Measurements from ENCODE around the gene CELA3B.
"Not testable (repeated sequence)": the region's sequence is repeated elsewhere in the genome, so short reads cannot be mapped to it uniquely, and the experiment has no call there.

Gene CELA3B

GRCh38 chr1:21975296-21975695, 1.5 kb upstream of the CELA3B start:
- not testable (repeated sequence) for DNase-seq (ENCODE audit: low spot score)

GRCh38 chr1:21978209-21978608, 1.4 kb downstream of the CELA3B start:
- DNase-seq (ENCODE audit: low spot score) = not testable (repeated sequence)

DNA sequence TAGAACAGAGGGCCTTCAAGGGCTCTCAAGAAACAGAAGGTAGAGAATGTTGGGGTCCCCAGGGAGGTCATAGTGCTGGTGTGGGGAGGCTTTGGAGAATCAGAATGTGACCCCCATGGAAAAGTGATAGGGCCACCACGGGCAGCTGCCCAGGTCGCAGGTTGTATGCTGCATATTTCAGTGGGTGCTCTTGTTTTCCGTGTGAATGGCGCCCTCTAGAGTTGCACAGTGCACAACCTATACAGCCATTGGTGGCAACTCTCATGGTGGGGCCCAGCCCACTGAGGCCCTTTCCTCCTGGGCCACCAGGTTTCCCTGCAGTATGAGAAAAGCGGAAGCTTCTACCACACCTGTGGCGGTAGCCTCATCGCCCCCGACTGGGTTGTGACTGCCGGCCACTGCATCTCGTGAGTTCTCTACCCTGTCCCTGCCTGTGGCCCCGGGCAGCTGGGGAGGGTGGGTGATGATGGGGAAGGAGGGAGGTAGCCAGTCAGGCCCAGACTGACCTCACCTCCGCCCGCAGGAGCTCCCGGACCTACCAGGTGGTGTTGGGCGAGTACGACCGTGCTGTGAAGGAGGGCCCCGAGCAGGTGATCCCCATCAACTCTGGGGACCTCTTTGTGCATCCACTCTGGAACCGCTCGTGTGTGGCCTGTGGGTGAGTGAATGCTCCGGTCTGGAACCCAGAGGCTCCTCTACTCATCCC, 3.8 kb downstream of the CELA3B start:
- not testable (repeated sequence) for DNase-seq (ENCODE audit: low spot score)

DNA sequence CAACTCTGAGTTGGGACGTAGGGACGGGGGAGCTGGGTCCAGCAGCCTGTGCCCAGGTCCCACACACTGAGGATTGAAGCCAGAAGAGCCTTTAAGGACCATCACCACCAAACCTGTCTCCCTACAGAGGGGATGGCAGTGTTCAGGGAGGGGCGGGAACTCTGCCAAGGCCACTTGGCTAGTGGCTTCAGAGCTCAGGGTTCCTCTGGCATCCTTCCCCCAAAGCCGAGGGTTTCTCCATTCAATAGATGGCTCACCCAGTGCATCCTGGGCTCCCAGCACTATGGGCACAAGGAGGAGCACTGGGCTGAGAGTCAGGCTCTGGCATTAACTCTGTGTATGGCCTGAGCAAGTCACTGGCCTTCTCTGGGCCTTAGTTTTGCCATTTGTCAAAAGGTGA, 4.4 kb downstream of the CELA3B start:
- not testable (repeated sequence) for DNase-seq (ENCODE audit: low spot score)

DNA sequence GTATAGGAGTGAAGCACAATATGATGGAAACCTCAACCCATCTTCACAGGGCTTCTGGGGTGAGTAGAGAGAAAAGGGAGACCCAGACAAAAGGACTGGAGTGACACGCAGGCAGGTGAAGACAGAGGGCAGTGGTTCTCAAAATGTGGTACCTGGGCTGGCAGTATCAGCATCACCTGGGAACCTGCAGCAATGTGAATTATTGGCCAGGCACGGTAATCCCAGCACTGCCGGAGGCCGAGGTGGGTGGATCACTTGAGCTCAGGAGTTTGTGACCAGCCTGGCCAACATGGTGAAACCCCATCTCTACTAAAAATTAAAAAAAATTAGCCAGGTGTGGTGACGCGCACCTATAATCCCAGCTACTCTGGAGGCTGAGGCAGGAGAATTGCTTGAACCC, 5.3 kb downstream of the CELA3B start:
- DNase-seq (ENCODE audit: low spot score) = not testable (repeated sequence)

GRCh38 chr1:21983539-21983938, 6.7 kb downstream of the CELA3B start:
- DNase-seq (ENCODE audit: low spot score) = not testable (repeated sequence)

- not testable (repeated sequence) for DNase-seq (ENCODE audit: low spot score)
Observed at GRCh38 chr1:21985893-21986292, 9.1 kb downstream of the CELA3B start.

- DNase-seq (ENCODE audit: low spot score) = not testable (repeated sequence)
Observed at GRCh38 chr1:21986386-21986785, 9.6 kb downstream of the CELA3B start.

DNA sequence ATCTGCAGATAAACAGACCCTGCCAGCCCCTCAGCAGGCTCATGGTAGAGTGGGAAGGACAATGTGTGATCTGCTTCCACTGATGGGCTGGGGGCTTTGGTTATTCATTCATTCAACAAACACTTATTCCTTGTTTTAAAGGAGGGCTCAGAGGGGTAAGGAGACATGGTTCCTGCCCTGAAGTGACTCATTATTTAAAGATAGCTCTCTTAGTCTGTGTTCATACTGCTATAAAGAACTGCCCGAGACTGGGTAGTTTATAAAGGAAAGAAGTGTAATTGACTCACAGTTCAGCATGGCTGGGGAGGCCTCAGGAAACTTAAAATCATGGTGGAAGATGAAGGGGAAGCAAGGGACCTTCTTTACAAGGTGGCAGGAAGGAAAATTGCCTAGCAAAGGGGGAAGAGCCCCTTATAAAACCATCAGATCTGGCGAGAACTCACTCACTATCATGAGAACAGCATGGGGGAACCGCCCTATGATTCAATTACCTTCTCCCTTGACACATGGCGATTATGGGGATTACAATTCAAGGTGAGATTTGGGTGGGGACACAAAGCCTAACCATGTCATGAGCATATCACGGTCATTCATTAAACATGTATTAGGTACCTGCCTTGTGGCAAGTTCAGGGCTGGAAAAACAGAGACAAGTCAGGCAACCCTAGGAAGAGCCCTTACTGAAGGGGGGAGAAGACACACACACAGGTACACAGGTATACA, 13.0 kb downstream of the CELA3B start:
- DNase-seq (ENCODE audit: low spot score) = not testable (repeated sequence)

DNA sequence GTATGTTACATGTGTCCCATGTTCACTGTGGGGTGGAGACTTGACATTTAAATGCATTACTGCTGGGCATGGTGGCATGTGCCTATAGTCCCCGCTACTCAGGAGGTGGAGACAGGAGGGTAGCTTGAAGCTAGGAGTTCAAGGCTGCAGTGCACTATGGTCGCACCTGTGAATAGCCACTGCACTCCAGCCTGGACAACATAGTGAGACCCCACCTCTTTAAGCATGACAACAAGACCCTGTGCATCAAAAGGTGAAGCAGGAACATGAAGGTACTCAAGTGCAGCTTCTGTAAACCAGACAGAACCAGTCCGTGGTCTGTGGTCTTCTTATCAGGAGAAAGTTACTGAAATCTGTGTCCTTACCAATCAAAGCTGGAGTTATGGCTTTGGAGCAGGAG, 15.4 kb downstream of the CELA3B start:
- DNase-seq (ENCODE audit: low spot score) = not testable (repeated sequence)

GRCh38 chr1:21994716-21995115, 17.9 kb downstream of the CELA3B start:
- not testable (repeated sequence) for DNase-seq (ENCODE audit: low spot score)

- not testable (repeated sequence) for DNase-seq (ENCODE audit: low spot score)
Observed at GRCh38 chr1:21996663-21996970, 19.8 kb downstream of the CELA3B start.

DNA sequence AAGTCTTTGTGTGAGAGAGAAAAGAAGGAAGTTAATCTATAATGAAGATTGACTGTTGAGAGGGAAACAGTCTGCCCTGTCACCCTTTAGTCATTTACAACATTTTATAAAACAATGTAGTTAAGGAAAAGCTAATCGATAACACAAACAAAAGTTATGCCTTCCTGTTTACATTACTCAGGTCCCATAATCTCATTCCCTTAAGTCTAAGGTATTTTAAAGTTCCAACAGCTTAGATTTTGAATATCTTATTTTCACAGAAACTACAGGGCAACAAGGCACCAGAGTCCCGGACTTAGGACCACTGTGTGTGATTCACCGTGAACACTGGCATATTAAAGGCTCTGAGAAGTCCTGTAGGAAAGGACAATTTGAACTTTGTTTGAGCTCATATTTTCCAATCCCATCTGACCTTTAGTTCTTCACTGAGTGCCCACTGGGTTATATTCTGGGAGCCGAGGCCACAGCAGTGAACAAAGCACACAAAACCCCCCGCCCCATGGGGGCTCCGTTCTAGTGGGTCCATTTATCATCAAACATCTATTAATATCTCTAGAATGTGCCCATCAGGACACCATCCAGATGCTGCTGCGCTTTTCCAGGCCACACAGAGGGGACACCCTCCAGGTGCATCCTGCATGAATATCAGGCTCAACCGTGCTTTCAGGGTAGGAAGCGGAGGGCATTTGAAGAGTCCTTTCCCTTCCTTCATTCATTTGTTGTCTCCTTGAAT, 21.2 kb downstream of the CELA3B start:
- DNase-seq (ENCODE audit: low spot score) = not testable (repeated sequence)

DNA sequence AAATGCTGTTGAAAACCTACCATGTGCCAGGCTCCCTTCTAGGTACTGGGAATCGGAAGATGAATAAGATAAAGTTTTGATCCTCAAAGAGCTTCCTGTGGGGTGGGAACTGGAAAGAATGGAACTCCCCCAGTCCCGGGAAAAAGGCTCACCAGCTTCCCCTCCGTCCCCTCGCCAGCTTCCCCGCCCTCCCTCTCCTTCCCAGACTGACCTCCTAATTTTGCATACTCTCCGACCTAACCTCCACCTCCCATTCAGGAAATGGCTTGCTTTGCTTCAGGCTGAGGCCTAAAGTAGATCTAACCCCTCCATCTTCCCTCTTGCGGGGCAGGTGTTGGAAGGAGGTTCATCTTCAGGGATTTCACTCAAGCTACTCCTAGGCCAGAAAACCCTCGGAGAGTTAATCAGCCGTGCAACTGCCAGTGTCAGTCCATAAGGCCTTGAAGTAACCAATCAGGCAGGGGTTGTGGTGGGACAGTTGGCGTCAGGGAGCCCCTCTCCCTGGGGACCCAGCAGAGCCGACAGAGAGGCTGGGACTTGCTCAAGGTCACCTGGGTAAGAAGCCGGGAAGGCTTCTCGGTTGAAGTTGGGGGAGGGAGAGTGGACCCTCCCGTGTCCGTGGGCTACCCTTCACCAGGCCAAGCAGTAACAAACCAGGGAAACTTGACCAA, 21.9 kb downstream of the CELA3B start:
- DNase-seq (ENCODE audit: low spot score) = not testable (repeated sequence)

- not testable (repeated sequence) for DNase-seq (ENCODE audit: low spot score)
Observed at GRCh38 chr1:21999645-22000044, 22.8 kb downstream of the CELA3B start.

GRCh38 chr1:22001409-22001808, 24.6 kb downstream of the CELA3B start, which contains the start of gene CELA3A:
Gene CELA3A, plus strand, starts transcription at chr1:22001657. Its CDS starts 18 bp downstream, at chr1:22001675.
- DNase-seq (ENCODE audit: low spot score) = no peak

DNA sequence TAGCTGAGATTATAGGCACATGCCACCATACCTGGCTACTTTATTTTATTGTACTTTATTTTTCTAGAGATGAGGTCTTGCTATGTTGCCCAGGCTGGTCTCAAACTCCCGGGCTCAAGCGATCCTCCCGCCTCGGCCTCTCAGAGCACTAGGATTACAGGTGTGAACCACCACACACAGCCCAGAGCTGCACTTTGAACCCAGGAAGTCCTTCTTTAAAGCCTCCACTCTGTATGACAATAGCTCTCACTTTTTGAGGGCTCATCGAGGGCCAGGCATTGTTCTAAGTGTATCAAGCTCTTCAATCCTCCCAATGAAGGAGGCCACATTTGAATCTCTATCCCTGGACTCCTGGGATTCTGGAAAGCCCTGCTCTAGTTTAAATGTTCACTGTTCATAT, 25.6 kb downstream of the CELA3B start:
- not testable (repeated sequence) for DNase-seq (ENCODE audit: low spot score)

DNA sequence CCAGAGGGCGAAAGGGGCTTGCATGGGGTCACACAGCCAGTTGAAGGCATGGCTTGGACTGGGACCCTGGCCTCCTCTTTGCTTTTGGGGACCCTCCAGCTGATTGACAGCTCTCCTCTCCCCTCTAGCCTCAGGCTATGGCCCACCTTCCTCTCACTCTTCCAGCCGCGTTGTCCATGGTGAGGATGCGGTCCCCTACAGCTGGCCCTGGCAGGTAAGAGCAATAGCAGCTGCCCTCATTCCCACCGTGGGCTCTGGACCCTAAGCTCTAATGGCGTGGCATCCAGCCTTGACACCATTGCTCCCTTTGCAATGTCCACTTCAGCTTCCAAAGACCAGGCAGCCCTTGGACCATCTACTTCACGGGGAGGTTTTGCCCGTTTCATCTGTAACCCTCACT, 26.1 kb downstream of the CELA3B start:
- DNase-seq (ENCODE audit: low spot score) = not testable (repeated sequence)

DNA sequence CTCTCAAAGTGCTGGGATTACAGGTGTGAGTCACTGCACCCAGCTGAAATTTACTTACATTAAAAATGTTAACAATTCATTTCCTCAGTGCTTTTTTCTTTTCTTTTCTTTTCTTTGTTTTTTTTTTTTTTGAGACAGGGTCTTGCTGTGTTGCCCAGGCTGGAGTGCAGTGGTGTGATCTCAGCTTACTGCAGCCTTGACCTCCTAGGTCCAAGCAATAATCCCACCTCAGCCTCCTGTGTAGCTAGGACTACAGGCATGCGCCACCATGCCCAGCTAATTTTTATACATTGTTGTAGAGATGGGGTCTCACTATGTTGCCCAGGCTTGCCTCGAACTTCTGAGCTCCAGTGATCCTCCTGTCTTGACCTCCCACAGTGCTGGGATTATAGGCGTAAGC, 27.1 kb downstream of the CELA3B start:
- DNase-seq (ENCODE audit: low spot score) = not testable (repeated sequence)

GRCh38 chr1:22005261-22006149, 28.7 kb downstream of the CELA3B start:
- peak; percentile 48 for DNase-seq (ENCODE audit: low spot score)

- DNase-seq (ENCODE audit: low spot score) = not testable (repeated sequence)
Observed at GRCh38 chr1:22006736-22007135, 29.9 kb downstream of the CELA3B start.
